NB4 (cell line): Measurements from ENCODE around the gene NUP214.
A peak's percentile ranks its signal among the peaks of the same experiment; 100 is the strongest.
"Not testable (repeated sequence)": the region's sequence is repeated elsewhere in the genome, so short reads cannot be mapped to it uniquely, and the experiment has no call there.

Experiments
- DNase-seq: peaks from one replicate; pipeline ENCODE4 v3.0.0; 2010; ENCODE audit warnings: low read depth
- H3K4me3 ChIP-seq: one replicate; pipeline ENCODE4 v1.5.1; 2011; ENCODE audit warnings: mild to moderate bottlenecking, low read depth, low read length, moderate library complexity
- CTCF ChIP-seq: IDR thresholded peaks from one replicate; pipeline ENCODE4 v1.5.1; 2012; ENCODE audit warnings: low read depth, low read length
- MAX ChIP-seq: IDR thresholded peaks from 2 replicates; pipeline ENCODE4 v1.6.1; 2011; ENCODE audit warnings: low read depth, low read length
- MYC ChIP-seq: IDR thresholded peaks from 2 replicates; pipeline ENCODE4 v1.6.1; 2011; ENCODE audit warnings: low read depth, low read length
- POLR2A ChIP-seq: IDR thresholded peaks from 2 replicates; pipeline ENCODE4 v1.6.1; 2011; ENCODE audit warnings: mild to moderate bottlenecking; ENCODE audit not compliant: insufficient read length; ENCODE audit errors: extremely low read depth

Gene NUP214

GRCh38 chr9:131201856-131202255 is 76.5 kb downstream of the NUP214 start:
- H3K4me3 ChIP-seq, result no peak overlapping the region
- TF ChIP-seq POLR2A (no peak), MAX (no peak), CTCF (no peak), MYC (no peak)
- DNase-seq, result no peak

GRCh38 chr9:131203431-131204218 is 78.2 kb downstream of the NUP214 start:
- peak; percentile 19 for DNase-seq
- no peak overlapping the region for H3K4me3 ChIP-seq
- no peak for TF ChIP-seq POLR2A
- TF ChIP-seq CTCF, result peak; percentile 11
- no peak for TF ChIP-seq MYC

- TF ChIP-seq POLR2A (no peak), CTCF (no peak), MAX (no peak), MYC (no peak)
- H3K4me3 ChIP-seq, result no peak overlapping the region
- no peak for DNase-seq
Observed at GRCh38 chr9:131204285-131204684, 78.9 kb downstream of the NUP214 start.

GRCh38 chr9:131206495-131206894 is 81.1 kb downstream of the NUP214 start:
- H3K4me3 ChIP-seq, result no peak overlapping the region
- TF ChIP-seq MAX (no peak), MYC (no peak)
- no peak for DNase-seq

GRCh38 chr9:131211920-131212319 is 86.5 kb downstream of the NUP214 start:
- not testable (repeated sequence) for H3K4me3 ChIP-seq, DNase-seq

- H3K4me3 ChIP-seq, result no peak overlapping the region
- TF ChIP-seq MYC (no peak), POLR2A (no peak)
- DNase-seq, result no peak
Observed at GRCh38 chr9:131214286-131214856, 89.0 kb downstream of the NUP214 start.

- H3K4me3 ChIP-seq, result no peak overlapping the region
- TF ChIP-seq MYC (no peak), CTCF (no peak), MAX (no peak), POLR2A (no peak)
- no peak for DNase-seq
Observed at GRCh38 chr9:131214876-131215275, 89.5 kb downstream of the NUP214 start.
